Bladder microvascular endothelial cell (primary cell): Measurements from ENCODE around the gene ORC2. TPM values are rescaled to one million over a fixed set of nuclear protein-coding genes. Genes with fewer than 3 reads are reported as not detected.

ENCODE experiments used
- total RNA-seq: library from RNA; depleted of rRNA; stranded (reverse); fragments of >200 nt; gene quantifications from 2 replicates; pipeline ENCODE4 v1.2.3, GENCODE V29; 2014

Gene ORC2
- 15.7 and 25.5 TPM in 2 replicates for total RNA-seq

DNA sequence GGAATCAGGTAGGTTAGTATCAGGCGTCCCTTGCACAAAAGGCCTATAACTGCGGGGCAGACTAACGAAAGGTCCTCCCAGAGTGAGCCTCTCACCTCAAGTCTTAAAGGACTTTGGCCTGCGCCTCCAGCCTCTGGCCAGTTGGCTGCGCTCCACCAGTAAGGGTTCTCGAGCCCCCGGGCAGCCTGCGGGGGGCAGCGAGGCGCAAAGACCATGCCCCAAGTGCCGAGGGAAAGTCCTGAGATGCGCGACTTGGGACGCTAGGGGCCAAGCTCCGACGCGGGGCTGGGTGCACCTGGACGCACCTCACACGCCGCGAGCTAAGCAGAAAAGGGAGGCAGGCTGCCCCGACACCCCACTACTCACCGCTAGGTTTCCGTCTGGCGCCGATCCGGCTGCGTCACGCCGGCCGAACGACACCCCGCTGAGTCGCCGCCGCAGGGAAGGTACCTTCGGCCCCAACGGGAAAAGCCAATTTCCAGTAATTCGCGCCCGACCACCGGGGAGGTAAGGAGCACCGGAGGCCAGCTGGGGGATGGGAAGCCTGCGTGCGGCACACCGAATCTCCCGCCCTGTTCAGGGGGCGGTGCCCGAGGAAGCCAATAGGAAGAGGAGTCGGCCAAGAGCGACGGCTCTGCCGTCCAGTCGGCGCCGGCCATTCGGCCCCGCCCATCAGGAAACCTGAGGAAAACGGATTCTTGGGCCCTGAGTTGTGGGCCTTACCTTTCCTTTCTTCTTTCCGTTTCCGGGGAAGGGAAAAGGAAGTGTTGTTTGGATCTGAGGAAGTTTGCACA is at the start of gene ORC2:
Gene ORC2 (minus strand): TSS at position 537 of the 794 bp plus-strand sequence. CDS start 5,537 bp downstream, outside the sequence.

GRCh38 chr2:200888704-200889625 is 74.5 kb downstream of the ORC2 start, which contains the start of the genes NIF3L1 and PPIL3:
TSS of gene NIF3L1 (plus strand) at chr2:200889371. CDS start at chr2:200891944, 2,573 bp downstream.
TSS of gene PPIL3 (minus strand) at chr2:200889077. CDS start at chr2:200887615, 1,462 bp downstream.

DNA sequence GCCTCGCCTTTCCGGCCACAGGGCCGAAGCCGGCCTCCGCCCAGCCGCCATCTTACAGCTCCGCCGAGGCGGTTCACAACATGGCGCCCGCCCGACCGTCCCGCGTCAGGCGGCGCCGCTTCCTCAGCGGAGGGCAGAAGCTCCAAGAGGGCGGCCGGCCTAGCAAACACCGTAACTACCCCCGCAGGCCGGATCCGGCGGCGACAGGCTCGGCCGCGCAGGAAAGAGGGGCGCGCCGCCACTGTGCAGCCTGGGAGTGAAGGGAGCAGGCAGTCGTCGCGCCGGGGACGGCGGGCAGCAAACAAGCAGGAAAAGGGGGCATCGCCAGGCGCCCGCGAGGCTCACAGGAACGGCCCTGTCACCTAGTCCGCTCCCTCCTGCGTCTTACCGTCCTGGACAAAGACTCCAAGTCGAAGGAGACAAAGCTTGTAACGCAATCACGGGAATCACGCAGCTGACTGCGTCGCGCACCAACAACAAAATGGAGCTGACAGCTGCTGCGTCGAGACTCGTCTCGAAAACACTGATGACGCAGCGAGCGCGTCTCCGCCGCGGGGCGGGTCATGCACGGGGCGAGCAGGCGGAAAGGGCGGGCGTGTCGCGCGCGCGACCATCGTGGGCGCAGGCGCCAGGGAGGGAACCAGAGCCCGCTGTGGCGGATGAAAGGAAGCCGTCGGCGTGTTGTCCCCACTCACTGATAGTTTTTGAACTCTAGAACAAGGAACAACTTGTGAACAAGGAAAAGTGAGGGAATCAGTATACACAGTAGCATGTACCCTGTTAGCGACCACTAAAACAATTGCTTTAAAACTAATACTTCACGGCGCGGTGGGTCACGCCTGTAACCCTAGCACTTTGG is 99.1 kb downstream of the ORC2 start, which contains the start of gene CLK1:
Gene CLK1 (minus strand): TSS at position 483 of the 859 bp plus-strand sequence. CDS start 2,796 bp downstream, outside the sequence.

Other genes with a start within 250 kb of the ORC2 start
- gene BZW1, start 151.8 kb downstream of the ORC2 start, total RNA-seq: 352 and 553 TPM in 2 replicates
- 62.5 and 132 TPM in 2 replicates for gene CLK1, start 99.0 kb downstream of the ORC2 start, total RNA-seq
- gene PPIL3, start 74.6 kb downstream of the ORC2 start, total RNA-seq: 19.9 and 28.6 TPM in 2 replicates
- gene NIF3L1, start 74.3 kb downstream of the ORC2 start, total RNA-seq: 12.0 and 18.9 TPM in 2 replicates
- gene HYCC2, start 108.0 kb upstream of the ORC2 start, total RNA-seq: 9.4 and 18.9 TPM in 2 replicates
- gene NDUFB3, start 108.3 kb upstream of the ORC2 start, total RNA-seq: 98.4 and 108 TPM in 2 replicates
- gene CFLAR, start 152.5 kb upstream of the ORC2 start, total RNA-seq: 173 and 330 TPM in 2 replicates
- 59.7 and 68.0 TPM in 2 replicates for gene CASP10, start 219.5 kb upstream of the ORC2 start, total RNA-seq